GM18858 (cell line): ENCODE results near the gene MAMSTR.
"Not testable (repeated sequence)": the region's sequence is repeated elsewhere in the genome, so short reads cannot be mapped to it uniquely, and the experiment has no call there.

ENCODE experiments used
- ATAC-seq: cut with Tn5 transposase; IDR thresholded peaks from one replicate; pipeline ENCODE4 v1.9.1; 2021; ENCODE audit not compliant: unreplicated experiment

Gene MAMSTR

GRCh38 chr19:48719263-48720171 lies at the start of gene MAMSTR:
Gene MAMSTR, minus strand, starts transcription at chr19:48719725. Its CDS starts 694 bp downstream, at chr19:48719031.
- ATAC-seq, result no peak

- no peak for ATAC-seq
Observed at GRCh38 chr19:48768994-48769713, 49.6 kb upstream of the MAMSTR start.

- not testable (repeated sequence) for ATAC-seq
Observed at GRCh38 chr19:48768171-48768753, 48.7 kb upstream of the MAMSTR start.

- not testable (repeated sequence) for ATAC-seq
Observed at GRCh38 chr19:48765816-48766215, 46.3 kb upstream of the MAMSTR start.

GRCh38 chr19:48760504-48761205 lies 41.1 kb upstream of the MAMSTR start:
- no peak for ATAC-seq

GRCh38 chr19:48757741-48758144 lies 38.2 kb upstream of the MAMSTR start:
- ATAC-seq, result no peak

- no peak for ATAC-seq
Observed at GRCh38 chr19:48757089-48757675, 37.7 kb upstream of the MAMSTR start.

- ATAC-seq, result no peak
Observed at GRCh38 chr19:48756686-48757085, 37.2 kb upstream of the MAMSTR start.

- no peak for ATAC-seq
Observed at GRCh38 chr19:48756212-48756611, 36.7 kb upstream of the MAMSTR start.

- no peak for ATAC-seq
Observed at GRCh38 chr19:48755787-48756186, 36.3 kb upstream of the MAMSTR start.

GRCh38 chr19:48755084-48755641 lies 35.6 kb upstream of the MAMSTR start, which contains the start of gene FGF21:
Gene FGF21, plus strand, starts transcription at chr19:48755524. Its CDS starts 713 bp downstream, at chr19:48756237.
- ATAC-seq, result no peak

- no peak for ATAC-seq
Observed at GRCh38 chr19:48752496-48753365, 33.2 kb upstream of the MAMSTR start, which contains the start of gene FUT1. Gene FUT1, minus strand, starts transcription at chr19:48752641. Its CDS starts 1,360 bp downstream, at chr19:48751281.

GRCh38 chr19:48751845-48752495 lies 32.4 kb upstream of the MAMSTR start:
- ATAC-seq, result no peak

GRCh38 chr19:48750771-48751504 lies 31.4 kb upstream of the MAMSTR start:
- no peak for ATAC-seq

GRCh38 chr19:48750351-48750750 lies 30.8 kb upstream of the MAMSTR start:
- ATAC-seq, result no peak

- ATAC-seq, result no peak
Observed at GRCh38 chr19:48749571-48750198, 30.2 kb upstream of the MAMSTR start.

- ATAC-seq, result no peak
Observed at GRCh38 chr19:48746738-48747575, 27.4 kb upstream of the MAMSTR start, which contains the start of gene IZUMO1. Gene IZUMO1, minus strand, starts transcription at chr19:48746909. Its CDS starts 1,050 bp downstream, at chr19:48745859.
